Activated CD4-positive, alpha-beta T cell treated with anti-CD3 and anti-CD28 coated beads, Interleukin-2, Interleukin-4, amounts not matched to agents 100 ng/mL and 50 ng/mL, durations not matched to agents 16 hours and 8 hours (primary cell): Measurements from ENCODE around the gene NUP210.

Source experiments
- DNase-seq: peaks from one replicate; pipeline ENCODE4 v3.0.0-alpha.2; 2020; ENCODE audit warnings: low spot score

The NUP210 gene

GRCh38 chr3:13347390-13347950, 72.7 kb downstream of the NUP210 start:
- no peak for DNase-seq

GRCh38 chr3:13346481-13347389, 73.4 kb downstream of the NUP210 start:
- peak; percentile 70 for DNase-seq

- DNase-seq: no peak
Measured at GRCh38 chr3:13345772-13346171, 74.3 kb downstream of the NUP210 start.

- no peak for DNase-seq
Measured at GRCh38 chr3:13345284-13345683, 74.8 kb downstream of the NUP210 start.

GRCh38 chr3:13344663-13345062, 75.5 kb downstream of the NUP210 start:
- DNase-seq: no peak

- DNase-seq: no peak
Measured at GRCh38 chr3:13343601-13344000, 76.5 kb downstream of the NUP210 start.

GRCh38 chr3:13341229-13341905, 78.8 kb downstream of the NUP210 start:
- DNase-seq: no peak

GRCh38 chr3:13339833-13340232, 80.3 kb downstream of the NUP210 start:
- no peak for DNase-seq

- DNase-seq: no peak
Measured at GRCh38 chr3:13338996-13339395, 81.1 kb downstream of the NUP210 start.

- no peak for DNase-seq
Measured at GRCh38 chr3:13338231-13338630, 81.9 kb downstream of the NUP210 start.

GRCh38 chr3:13336592-13336991, 83.5 kb downstream of the NUP210 start:
- no peak for DNase-seq

GRCh38 chr3:13335503-13335902, 84.6 kb downstream of the NUP210 start:
- DNase-seq: no peak

GRCh38 chr3:13335059-13335458, 85.1 kb downstream of the NUP210 start:
- no peak for DNase-seq

- no peak for DNase-seq
Measured at GRCh38 chr3:13333236-13333897, 86.8 kb downstream of the NUP210 start.

- DNase-seq: no peak
Measured at GRCh38 chr3:13332740-13333139, 87.4 kb downstream of the NUP210 start.

- DNase-seq: no peak
Measured at GRCh38 chr3:13332158-13332557, 88.0 kb downstream of the NUP210 start.

GRCh38 chr3:13329746-13330145, 90.4 kb downstream of the NUP210 start:
- no peak for DNase-seq

GRCh38 chr3:13325892-13326443, 94.2 kb downstream of the NUP210 start:
- DNase-seq: no peak

GRCh38 chr3:13324835-13325501, 95.2 kb downstream of the NUP210 start:
- DNase-seq: no peak

GRCh38 chr3:13323822-13324221, 96.3 kb downstream of the NUP210 start:
- no peak for DNase-seq

GRCh38 chr3:13322324-13322723, 97.8 kb downstream of the NUP210 start:
- DNase-seq: no peak
